GM12872 (cell line): ENCODE results near the gene SF3B1.

Source experiments
- CTCF ChIP-seq: IDR thresholded peaks from 3 replicates; pipeline ENCODE4 v1.5.1; 2011; ENCODE audit warnings: low read depth, mild to moderate bottlenecking, low read length, moderate library complexity; ENCODE audit not compliant: insufficient read depth

Gene SF3B1

DNA sequence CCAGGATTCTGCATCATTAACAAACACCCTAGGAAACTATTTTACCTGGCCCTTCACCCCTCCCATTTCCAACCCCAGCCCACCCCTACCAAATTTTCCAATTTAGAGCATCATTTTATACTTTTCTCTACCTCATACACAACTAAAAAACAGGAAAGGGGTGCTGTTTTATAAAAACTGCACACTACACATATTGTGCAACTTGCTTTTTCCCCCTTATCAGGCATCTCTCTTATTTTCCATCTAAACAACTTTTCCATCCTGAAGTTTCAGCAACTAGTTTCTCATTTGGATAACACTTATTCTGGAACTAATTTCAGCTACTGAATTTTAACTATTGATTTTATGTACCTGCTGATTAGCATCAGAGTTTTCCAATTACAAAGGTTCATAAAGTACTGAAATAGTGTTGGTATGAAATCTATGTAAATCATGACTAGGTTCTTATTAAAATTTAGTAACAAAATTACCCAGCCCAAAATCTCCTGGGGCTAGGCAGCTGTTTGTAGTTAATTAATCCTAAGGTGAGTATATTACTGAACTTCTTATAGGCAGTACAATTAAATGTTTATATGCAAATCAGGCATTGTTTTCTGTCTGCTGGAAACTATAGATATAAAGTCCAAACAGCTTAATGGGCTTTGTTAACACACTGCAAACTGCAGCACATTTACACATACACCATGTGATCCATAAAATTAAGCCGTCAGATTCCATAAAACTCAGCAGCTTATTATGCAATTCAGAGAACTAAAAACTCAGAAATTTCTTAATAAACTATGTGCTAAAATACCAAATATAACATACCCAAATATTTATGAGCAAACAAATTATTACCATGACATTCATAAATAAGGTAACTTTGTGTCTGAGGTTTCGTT is 7.9 kb downstream of the SF3B1 start:
- no peak for TF ChIP-seq CTCF

- TF ChIP-seq CTCF = no peak
Measured at GRCh38 chr2:197425550-197425949, 9.3 kb downstream of the SF3B1 start.

DNA sequence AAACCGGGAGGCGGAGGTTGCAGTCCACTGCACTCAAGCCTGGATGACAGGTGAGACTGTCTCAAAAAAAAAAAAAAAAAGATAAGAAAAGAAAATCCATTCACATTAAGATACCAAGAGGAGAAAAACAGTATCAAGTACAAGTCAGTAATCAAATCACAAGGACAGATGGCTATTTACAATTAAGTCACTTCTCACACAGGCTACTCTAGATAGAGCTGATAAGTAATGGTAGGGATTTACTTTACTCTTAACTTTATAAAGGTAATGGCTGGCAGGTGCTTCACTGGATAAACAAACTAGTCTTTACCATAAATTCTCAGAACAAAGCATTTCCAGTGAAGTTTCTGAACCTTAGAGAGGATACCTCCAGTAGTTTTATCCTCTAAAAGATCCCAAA is 11.5 kb downstream of the SF3B1 start:
- no peak for TF ChIP-seq CTCF

GRCh38 chr2:197419438-197419837 is 15.4 kb downstream of the SF3B1 start:
- no peak for TF ChIP-seq CTCF

DNA sequence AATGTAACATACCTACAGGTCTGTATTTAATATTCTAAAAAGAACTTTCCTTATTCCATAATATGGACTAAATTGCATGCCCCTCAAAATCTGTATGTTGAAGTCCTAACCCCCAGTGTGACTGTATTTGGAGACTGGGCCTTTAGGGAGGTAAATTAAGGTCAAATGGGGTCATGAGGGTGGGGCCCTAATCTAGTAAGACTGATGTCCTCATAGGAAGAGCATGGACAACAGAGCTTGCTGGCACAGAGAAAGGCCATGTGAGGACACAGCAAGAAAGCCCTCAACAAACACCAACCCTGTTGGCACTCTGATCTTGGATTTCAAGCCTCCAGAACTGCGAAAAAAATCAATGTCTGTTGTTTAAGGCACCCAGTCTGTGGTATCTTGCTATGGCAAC is 18.6 kb downstream of the SF3B1 start:
- no peak for TF ChIP-seq CTCF

GRCh38 chr2:197414515-197414914 is 20.3 kb downstream of the SF3B1 start:
- no peak for TF ChIP-seq CTCF

GRCh38 chr2:197414039-197414438 is 20.8 kb downstream of the SF3B1 start:
- TF ChIP-seq CTCF = no peak
